PC-3 (cell line): ENCODE data around the gene NIF3L1.

Source experiments
- CTCF ChIP-seq: fragments of 300-600 bp; sonication (generic); conservative IDR thresholded peaks from 2 replicates; pipeline ENCODE4 v1.5.1; 2017; ENCODE audit warnings: antibody characterized with exemption, low read depth, mild to moderate bottlenecking, low read length
- EZH2 ChIP-seq: fragments of 300-600 bp; sonication (generic); IDR thresholded peaks from one replicate; pipeline ENCODE4 v1.6.1; 2017; ENCODE audit warnings: antibody characterized with exemption, mild to moderate bottlenecking, low read length; ENCODE audit not compliant: unreplicated experiment
- EZH2phosphoT487 ChIP-seq: fragments of 300-600 bp; sonication (generic); IDR thresholded peaks from 2 replicates; pipeline ENCODE4 v1.6.1; 2018; ENCODE audit warnings: mild to moderate bottlenecking, antibody characterized with exemption, low read length, borderline replicate concordance

- TF ChIP-seq CTCF: no peak
- TF ChIP-seq EZH2: no peak
- no peak for TF ChIP-seq EZH2phosphoT487
These were observed 20.2 kb upstream of the NIF3L1 start for GRCh38 chr2:200869014-200869413.
